GM12878 (cell line): ENCODE measurements around the gene LORICRIN. TPM values are rescaled to one million over a fixed set of nuclear protein-coding genes. Genes with fewer than 3 reads are reported as not detected.

ENCODE experiments used
- ATAC-seq: fragments of 200-7000 bp; cut with Tn5 transposase; 3 replicates; pipeline ENCODE4 v1.9.1; 2020; ENCODE audit warnings: mild to moderate bottlenecking, moderate library complexity
- BruUV-seq: library from RNA; stranded (reverse); fragments of 400-500 nt; replicated peaks from 2 replicates; lab custom pipeline; 2021; lab: Mats Ljungman, UMichigan
- CTCF ChIA-PET: fragments of 300-600 bp; sonication (Branson Sonifier 250); formaldehyde crosslinking; extraction: SDS; loops from one replicate; lab custom pipeline; 2021; ENCODE audit warnings: inconsistent platforms; lab: Yijun Ruan, JAX
- POLR2A ChIA-PET: fragments of 350-600 bp; formaldehyde crosslinking; extraction: SDS; loops from one replicate; lab custom pipeline; 2021; ENCODE audit warnings: inconsistent platforms; lab: Charles Lee
- RAD21 ChIA-PET: fragments of 300-600 bp; sonication (Branson Sonifier 250); formaldehyde crosslinking; loops from one replicate; lab custom pipeline; 2023; ENCODE audit warnings: antibody characterized with exemption; ENCODE audit not compliant: unreplicated experiment; lab: Charles Lee
- SMC1A ChIA-PET: fragments of 300-600 bp; sonication (Branson Sonifier 250); formaldehyde crosslinking; loops from one replicate; lab custom pipeline; 2023; ENCODE audit not compliant: unreplicated experiment, uncharacterized antibody; lab: Charles Lee
- DNase-seq: peaks from one replicate; pipeline ENCODE4 v3.0.0-alpha.2; 2011; ENCODE audit warnings: low read depth, low spot score
- FAIRE-seq: peaks from 3 replicates; lab custom pipeline; 2011; peaks lifted over from hg19 to GRCh38; lab: Jason Lieb, UNC
- H2AFZ ChIP-seq: 2 replicates; pipeline ENCODE4 v1.6.0; 2011; ENCODE audit warnings: low read depth, low read length, control low read depth; ENCODE audit not compliant: control insufficient read depth
- H3K27ac ChIP-seq: 2 replicates; pipeline ENCODE4 v1.5.1; 2011; ENCODE audit warnings: control low read depth; ENCODE audit not compliant: control insufficient read depth, insufficient read depth
- H3K27me3 ChIP-seq, 2 experiments: replicated peaks in 1 of 2; 2 replicates each; pipeline versions ENCODE4 v1.6.0 to v1.6.1; 2011; ENCODE audit warnings: low read length in 1 of 2; ENCODE audit not compliant: control insufficient read depth in 2 of 2, insufficient read depth in 2 of 2
- H3K36me3 ChIP-seq, 2 experiments: 2 replicates each; pipeline ENCODE4 v1.5.1; 2011; ENCODE audit warnings: low read length in 1 of 2; ENCODE audit not compliant: control insufficient read depth in 2 of 2, insufficient read depth in 2 of 2
- H3K4me1 ChIP-seq: 2 replicates; pipeline ENCODE4 v1.6.1; 2011; ENCODE audit warnings: mild to moderate bottlenecking, low read length, moderate library complexity, mixed read lengths; ENCODE audit not compliant: control insufficient read depth, insufficient read depth
- H3K4me2 ChIP-seq: 2 replicates; pipeline ENCODE4 v1.6.0; 2011; ENCODE audit warnings: control low read depth; ENCODE audit not compliant: control insufficient read depth, insufficient read depth
- H3K4me3 ChIP-seq: fragments of 200-600 bp; sonication (generic); 2 replicates; pipeline ENCODE4 v1.5.1; 2016
- H3K79me2 ChIP-seq: 2 replicates; pipeline ENCODE4 v1.6.0; 2011; ENCODE audit warnings: low read length; ENCODE audit not compliant: control insufficient read depth, insufficient read depth
- H3K9ac ChIP-seq: 2 replicates; pipeline ENCODE4 v1.8.0; 2011; ENCODE audit warnings: low read length, control low read depth, mixed read lengths; ENCODE audit not compliant: control insufficient read depth, insufficient read depth
- H3K9me3 ChIP-seq: replicated peaks from 3 replicates; pipeline ENCODE4 v1.5.1; 2011; ENCODE audit warnings: mild to moderate bottlenecking, low read length; ENCODE audit not compliant: control insufficient read depth, insufficient read depth
- H4K20me1 ChIP-seq: 2 replicates; pipeline ENCODE4 v1.6.0; 2011; ENCODE audit not compliant: control insufficient read depth, insufficient read depth
- JUNB ChIP-seq: IDR thresholded peaks from 2 replicates; pipeline ENCODE4 v1.6.1; 2016; ENCODE audit warnings: antibody characterized with exemption, mild to moderate bottlenecking
- MEF2A ChIP-seq: IDR thresholded peaks from 2 replicates; pipeline ENCODE4 v1.6.1; 2011; ENCODE audit warnings: low read depth, mild to moderate bottlenecking, low read length, moderate library complexity; ENCODE audit not compliant: insufficient read depth
- NFIC ChIP-seq: IDR thresholded peaks from 2 replicates; pipeline ENCODE4 v1.6.1; 2012; ENCODE audit warnings: low read depth, mild to moderate bottlenecking, inconsistent platforms, low read length, moderate library complexity
- NR2C1 ChIP-seq: fragments of 450-650 bp; IDR thresholded peaks from 2 replicates; pipeline ENCODE4 v1.6.1; 2017; ENCODE audit warnings: antibody characterized with exemption, mild to moderate bottlenecking, moderate library complexity
- NR2C2 ChIP-seq: IDR thresholded peaks from 2 replicates; pipeline ENCODE4 v1.6.1; 2011; ENCODE audit warnings: borderline replicate concordance, low read depth; ENCODE audit not compliant: control insufficient read depth, insufficient read length
- NR2F1 ChIP-seq: fragments of 450-650 bp; conservative IDR thresholded peaks from 2 replicates; pipeline ENCODE4 v1.6.1; 2017; ENCODE audit warnings: mild to moderate bottlenecking
- RUNX3 ChIP-seq: IDR thresholded peaks from 2 replicates; pipeline ENCODE4 v1.6.1; 2012; ENCODE audit warnings: low read length, inconsistent platforms
- SREBF2 ChIP-seq: IDR thresholded peaks from 2 replicates; pipeline ENCODE4 v1.6.1; 2012; ENCODE audit warnings: mild to moderate bottlenecking, low read length
- TAF1 ChIP-seq: IDR thresholded peaks from 2 replicates; pipeline ENCODE4 v1.6.1; 2011; ENCODE audit warnings: mild to moderate bottlenecking, low read depth, low read length, borderline replicate concordance
- ZNF217 ChIP-seq: fragments of 450-650 bp; IDR thresholded peaks from 2 replicates; pipeline ENCODE4 v1.6.1; 2017; ENCODE audit warnings: antibody characterized with exemption, mild to moderate bottlenecking
- ZZZ3 ChIP-seq: IDR thresholded peaks from 2 replicates; pipeline ENCODE4 v1.6.1; 2011; ENCODE audit warnings: low read depth; ENCODE audit not compliant: control insufficient read depth, insufficient read length
- WGBS: methylation state at CpG from one replicate; pipeline ENCODE4 v1.1.6; 2016; ENCODE audit warnings: low lambda C conversion rate; ENCODE audit not compliant: insufficient replicate concordance, insufficient coverage; ENCODE audit errors: missing lambda C conversion rate; 5-methylcytosine and 5-hydroxymethylcytosine counted together
- in situ Hi-C: fragments of 300-500 bp; cut with MboI; formaldehyde crosslinking; loops from 9 replicates; pipeline ENCODE4 v1.14.3; 2018; ENCODE audit warnings: mixed read lengths
- intact Hi-C: fragments of 100-400 bp; cut with micrococcal nuclease; formaldehyde crosslinking; loops from one replicate; pipeline ENCODE4 v1.14.2; 2022; ENCODE audit not compliant: unreplicated experiment
- polyA plus RNA-seq, 11 experiments: library from polyadenylated mRNA; depleted of rRNA in 4 of 11; unstranded in 6 of 11; stranded (reverse) in 5 of 11; fragments of >200 nt; fragmentation: Nextera tagmentation in 4 of 11; fragmentation: Illumina TruSeq in 1 of 11; extraction: Ambion mirVana in 4 of 11; extraction: Trizol in 1 of 11; gene quantifications; 1 replicate in 1 of 11; 2 replicates in 10 of 11; pipeline versions ENCODE4 v1.2.1 to v1.2.3, GENCODE V29; 2011 to 2016; ENCODE audit warnings: inconsistent platforms in 2 of 11, missing spikeins in 2 of 11, low read depth in 1 of 11
- total RNA-seq, 4 experiments: library from RNA; depleted of rRNA in 3 of 4; stranded (reverse); fragments of >200 nt in 3 of 4; fragmentation: Illumina TruSeq in 1 of 4; extraction: Trizol in 1 of 4; gene quantifications; 2 replicates each; pipeline versions ENCODE4 v1.2.1 to v1.2.3, GENCODE V29; 2013 to 2021
- TF ChIP-seq, protein P1 (sequence below): IDR thresholded peaks from 2 replicates; pipeline ENCODE4 v1.6.1; 2011; ENCODE audit warnings: mild to moderate bottlenecking, low read depth, low read length, moderate library complexity; ENCODE audit not compliant: insufficient replicate concordance

The LORICRIN gene
- total and polyA plus RNA-seq, 10 of the 15 experiments (the other 5 are each of a cell fraction or from before 2014, with no cell fraction given), result 0.06 to 0.37 TPM; not detected in 8

DNA sequence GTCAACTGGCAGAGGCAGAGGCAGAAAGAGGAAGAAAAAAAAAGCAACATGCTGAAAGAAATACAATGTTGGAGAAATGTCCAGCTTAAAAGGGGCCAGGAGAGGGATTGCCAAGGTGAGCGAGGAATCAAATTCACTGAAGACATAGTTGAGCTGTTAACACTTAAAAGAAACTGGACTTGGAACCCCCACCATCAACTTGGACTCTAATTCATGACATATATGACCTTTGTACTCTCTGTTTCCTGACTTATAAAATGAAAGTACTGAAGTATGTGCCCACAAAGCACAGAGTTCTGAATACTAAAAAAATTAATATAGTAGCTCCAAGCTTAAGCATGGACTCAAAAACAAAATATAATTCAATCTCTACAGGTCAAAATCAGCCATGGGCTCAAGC is 26.0 kb upstream of the LORICRIN start:
- FAIRE-seq, result no peak

More for the DNA sequence above, 26.0 kb upstream of the LORICRIN start:
- H3K4me1 ChIP-seq, result no peaks in the 10 kb centered on the region
- H3K9me3 ChIP-seq, result no peaks in the 10 kb centered on the region; the same call in 2 of the 3 replicates
- ChIA-PET SMC1A (interaction anchor here (0.7 to 4.2 kb wide), 23 partner anchors 9 to 122 kb away, joined by 3 to 42 read pairs (median 6); partner anchors contain the start of gene LORICRIN), RAD21 (interaction anchor here (0.5 to 3.2 kb wide), 17 partner anchors 9 to 580 kb away, joined by 3 to 31 read pairs (median 7); partner anchors contain the start of gene LORICRIN), CTCF (interaction anchor here (0.6 to 3.7 kb wide), 28 partner anchors 10 to 401 kb away, joined by 3 to 38 read pairs (median 5); partner anchors contain the start of genes CHTOP, LORICRIN and PGLYRP4), POLR2A (interaction anchor here (1.1 to 2.0 kb wide), 5 partner anchors 12 to 113 kb away, joined by 3 to 9 read pairs (median 5); partner anchors contain the start of gene LORICRIN)
- H3K4me2 ChIP-seq, result no peak overlapping the region
- 0% methylated on average over 1 of the region's 1 CpG for WGBS
- H3K36me3 ChIP-seq, result no peaks in the 10 kb centered on the region
- in situ Hi-C loops, result no loop called here
- intact Hi-C loops, result no loop called here
- no peaks in the 10 kb centered on the region for H3K79me2 ChIP-seq
- no peak for DNase-seq
- no TSS peak for BruUV-seq
- H3K9ac ChIP-seq, result no peak overlapping the region
- no peaks in the 10 kb centered on the region for H4K20me1 ChIP-seq
- peak; percentile 64 for ATAC-seq
- H3K27me3 ChIP-seq, result no peaks in the 10 kb centered on the region; a peak in 3 of 4 replicates
- H3K4me3 ChIP-seq, result no peak overlapping the region
- no peak overlapping the region for H2AFZ ChIP-seq
- no peak for TF ChIP-seq MEF2A
- no peak for TF ChIP-seq TAF1
- 0 out of 2 replicates have a peak, but pooled peaks have one; percentile 24 for TF ChIP-seq NR2C1
- TF ChIP-seq, protein P1, sequence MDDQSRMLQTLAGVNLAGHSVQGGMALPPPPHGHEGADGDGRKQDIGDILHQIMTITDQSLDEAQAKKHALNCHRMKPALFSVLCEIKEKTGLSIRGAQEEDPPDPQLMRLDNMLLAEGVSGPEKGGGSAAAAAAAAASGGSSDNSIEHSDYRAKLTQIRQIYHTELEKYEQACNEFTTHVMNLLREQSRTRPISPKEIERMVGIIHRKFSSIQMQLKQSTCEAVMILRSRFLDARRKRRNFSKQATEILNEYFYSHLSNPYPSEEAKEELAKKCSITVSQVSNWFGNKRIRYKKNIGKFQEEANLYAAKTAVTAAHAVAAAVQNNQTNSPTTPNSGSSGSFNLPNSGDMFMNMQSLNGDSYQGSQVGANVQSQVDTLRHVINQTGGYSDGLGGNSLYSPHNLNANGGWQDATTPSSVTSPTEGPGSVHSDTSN, result no peak
- peak; percentile 67 for TF ChIP-seq NR2F1
- TF ChIP-seq NR2C2, result no peak
- no peak for TF ChIP-seq SREBF2
- no peak for TF ChIP-seq ZZZ3
- TF ChIP-seq ZNF217, result no peak
- no peak for TF ChIP-seq NFIC
- TF ChIP-seq JUNB, result no peak
- TF ChIP-seq RUNX3, result no peak
- no peak overlapping the region for H3K27ac ChIP-seq
